HEK293T (cell line): ENCODE results near the gene SLC17A4.

Experiments used
- BHLHE40 ChIP-seq: fragments of 450-650 bp; IDR thresholded peaks from 2 replicates; pipeline ENCODE4 v1.6.1; 2016; ENCODE audit warnings: mild to moderate bottlenecking, moderate library complexity, borderline replicate concordance
- HDGF ChIP-seq: fragments of 450-650 bp; IDR thresholded peaks from 2 replicates; pipeline ENCODE4 v1.6.1; 2017; ENCODE audit warnings: antibody characterized with exemption, borderline replicate concordance
- NFRKB ChIP-seq: fragments of 450-650 bp; IDR thresholded peaks from 2 replicates; pipeline ENCODE4 v1.6.1; 2016; ENCODE audit warnings: mild to moderate bottlenecking, moderate library complexity
- PKNOX1 ChIP-seq: fragments of 450-650 bp; IDR thresholded peaks from 2 replicates; pipeline ENCODE4 v1.6.1; 2016
- SP1 ChIP-seq: fragments of 450-650 bp; IDR thresholded peaks from 2 replicates; pipeline ENCODE4 v1.6.1; 2017
- SUZ12 ChIP-seq: fragments of 450-650 bp; IDR thresholded peaks from 2 replicates; pipeline ENCODE4 v1.6.1; 2016; ENCODE audit warnings: mild to moderate bottlenecking

GRCh38 chr6:25769983-25770382, 15.4 kb downstream of the SLC17A4 start:
- TF ChIP-seq PKNOX1 (no peak), HDGF (no peak), BHLHE40 (no peak), SP1 (no peak), NFRKB (no peak), SUZ12 (no peak)
